GM21447 (cell line): ENCODE data around the gene DOCK1.

Experiments used
- ATAC-seq: cut with Tn5 transposase; IDR thresholded peaks from one replicate; pipeline ENCODE4 v1.9.1; 2021; ENCODE audit not compliant: unreplicated experiment

Gene DOCK1

GRCh38 chr10:127414024-127414423 is 508.8 kb downstream of the DOCK1 start:
- ATAC-seq, result no peak

DNA sequence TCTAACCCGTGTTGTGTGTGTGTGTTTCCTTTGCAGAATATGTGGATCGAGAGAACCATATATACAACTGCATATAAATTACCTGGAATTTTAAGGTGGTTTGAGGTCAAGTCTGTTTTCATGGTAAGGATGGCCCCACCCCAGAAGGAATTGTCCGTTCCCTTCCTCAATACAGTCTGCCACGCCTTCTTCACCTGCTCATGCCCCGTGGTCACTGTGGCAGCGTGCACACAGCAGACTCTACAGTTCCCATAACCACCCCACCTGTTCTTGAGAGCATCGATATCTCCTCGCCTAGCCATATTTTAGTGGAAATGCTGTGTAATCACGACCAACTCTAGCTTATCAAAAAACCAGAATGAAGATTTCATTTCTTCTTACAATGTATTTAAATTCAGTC is 509.9 kb downstream of the DOCK1 start:
- ATAC-seq, result no peak

DNA sequence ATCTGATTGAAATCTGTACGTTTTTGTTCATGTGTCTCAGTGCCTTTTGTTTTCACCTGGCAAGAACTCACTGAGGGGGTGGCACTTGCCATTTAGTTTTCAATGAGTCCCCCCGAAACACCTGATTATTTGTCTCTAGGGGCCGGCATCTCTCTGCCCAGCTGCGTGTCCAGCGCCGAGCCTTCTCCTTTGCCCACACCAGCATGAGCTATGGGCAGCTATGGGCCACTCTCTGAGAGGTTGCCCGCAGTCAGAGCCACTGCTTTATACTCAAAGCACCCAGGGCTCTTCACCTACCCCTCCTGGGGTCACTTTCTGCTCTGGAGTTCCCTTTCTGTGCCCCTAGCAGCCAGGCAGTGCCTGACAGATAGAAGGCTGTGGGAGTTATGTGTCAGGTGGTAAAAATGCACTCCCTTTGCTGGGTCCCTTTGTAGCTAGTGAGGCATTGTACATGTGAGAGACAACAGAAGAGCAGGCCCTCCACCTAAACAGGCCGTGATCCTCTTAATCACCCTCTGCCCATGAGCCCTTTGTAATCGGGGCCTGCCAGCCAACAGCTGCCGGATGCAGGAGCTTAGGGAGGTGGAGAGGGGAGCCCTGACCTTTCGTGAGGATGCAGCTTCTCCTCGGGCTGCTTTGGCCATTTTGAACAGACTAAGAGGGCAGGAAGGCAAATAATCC is 510.8 kb downstream of the DOCK1 start:
- no peak for ATAC-seq

DNA sequence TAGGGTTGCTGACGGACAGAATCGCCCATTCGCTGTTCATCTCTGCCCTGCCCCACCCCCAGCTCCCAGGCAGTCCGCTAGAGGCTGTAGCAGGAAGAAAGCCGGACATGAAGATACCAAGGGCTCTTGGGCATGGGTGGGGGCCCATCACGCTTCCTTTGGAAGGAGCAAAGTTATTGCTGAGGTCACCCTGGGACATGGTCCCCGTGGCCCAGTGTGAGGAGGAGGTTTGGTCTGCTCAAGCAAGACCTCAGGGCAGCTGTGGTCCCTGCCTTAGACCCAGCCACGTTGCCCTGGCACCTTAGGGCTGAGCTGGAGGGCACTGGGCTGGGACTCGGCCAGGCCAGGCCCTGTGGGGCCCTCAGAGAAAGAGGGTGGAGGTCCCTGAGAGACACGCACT is 511.8 kb downstream of the DOCK1 start:
- no peak for ATAC-seq

DNA sequence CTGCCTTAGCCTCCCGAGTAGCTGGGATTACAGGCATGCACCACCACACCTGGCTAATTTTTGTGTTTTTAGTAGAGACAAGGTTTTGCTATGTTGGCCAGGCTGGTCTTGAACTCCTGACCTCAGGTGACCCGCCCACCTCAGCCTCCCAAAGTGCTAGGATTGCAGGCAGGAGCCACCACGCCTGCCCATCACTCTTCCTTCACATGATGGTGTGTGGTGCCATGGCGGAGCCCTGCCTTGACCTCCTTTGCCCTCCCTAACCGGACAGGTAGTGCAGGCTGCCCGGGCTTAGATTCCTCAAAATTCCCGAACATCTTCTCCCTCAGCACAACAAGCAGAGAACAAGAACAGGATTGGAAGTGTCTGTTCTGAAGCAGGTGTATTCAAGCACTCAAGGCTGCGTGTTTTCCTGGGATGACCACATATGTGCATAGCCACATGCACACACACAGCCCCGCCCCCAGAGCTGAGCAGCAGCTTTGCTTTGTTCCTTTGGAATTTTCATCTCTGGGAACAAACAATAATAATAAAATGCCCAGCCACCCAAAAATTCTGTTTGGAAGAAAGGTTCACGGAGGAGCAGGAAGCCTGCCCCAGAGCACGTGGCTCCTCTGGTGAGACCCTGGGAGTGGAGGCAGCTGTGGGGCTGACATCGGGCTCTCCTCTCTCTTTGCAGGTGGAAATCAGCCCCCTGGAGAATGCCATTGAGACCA is 512.6 kb downstream of the DOCK1 start:
- ATAC-seq, result no peak

DNA sequence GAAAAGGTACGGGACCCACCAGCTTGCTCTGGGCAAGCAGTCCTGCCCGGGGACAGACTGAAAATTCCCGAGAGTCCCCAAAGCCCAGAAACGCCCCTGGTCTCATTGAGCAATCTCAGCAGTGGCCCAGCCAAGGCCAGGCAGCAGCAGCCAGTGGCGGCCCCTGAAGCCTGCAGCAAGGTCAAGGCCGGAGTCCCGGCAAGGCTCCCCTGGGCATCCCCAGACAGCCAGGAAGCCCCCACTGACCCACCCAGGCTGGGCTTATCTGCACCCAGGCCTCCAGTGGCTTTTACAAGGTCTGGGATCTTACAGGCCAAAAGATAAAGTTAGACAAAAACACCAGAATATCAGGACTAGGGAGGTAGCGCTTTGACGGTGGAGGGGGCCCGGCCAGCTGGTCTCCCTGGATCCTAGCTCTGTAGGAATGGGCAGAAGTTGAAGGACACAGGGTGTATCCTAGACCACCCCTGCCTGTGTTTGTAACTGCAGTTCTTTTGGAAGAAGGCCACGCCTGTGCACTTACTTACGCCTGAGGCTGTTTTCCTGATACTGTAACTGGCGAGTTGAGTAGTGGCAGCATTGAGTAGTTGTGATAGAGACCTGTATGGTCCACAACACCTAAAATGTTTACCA is 513.4 kb downstream of the DOCK1 start:
- ATAC-seq, result no peak

DNA sequence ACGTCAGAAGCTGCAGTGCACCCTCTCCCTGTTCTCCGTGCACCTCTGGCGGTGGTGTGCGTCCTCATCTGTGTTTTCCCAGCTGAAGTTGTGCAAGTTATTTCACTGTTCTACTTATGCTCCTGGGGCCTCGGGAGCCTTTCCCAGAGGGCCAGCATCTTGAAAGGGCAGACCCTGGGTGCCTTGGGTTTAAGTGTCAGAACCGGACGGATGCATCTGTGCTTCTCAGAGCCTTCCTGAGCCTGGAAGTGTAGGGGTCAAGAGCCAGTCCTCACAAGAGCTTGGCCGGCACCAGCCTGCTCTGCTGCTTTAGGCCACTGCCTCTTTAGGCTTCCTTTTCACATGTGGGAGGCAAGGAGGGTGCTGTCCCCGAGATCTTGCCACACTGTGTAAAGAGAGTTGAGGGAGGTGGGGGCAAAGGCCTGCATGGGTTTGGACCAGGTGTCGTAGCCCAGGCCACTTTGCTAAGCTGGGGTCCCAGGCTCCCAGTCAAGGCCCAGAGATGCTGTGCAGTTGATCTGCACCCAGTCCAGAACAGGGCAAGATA is 515.0 kb downstream of the DOCK1 start:
- no peak for ATAC-seq

GRCh38 chr10:127423218-127423915 is 518.1 kb downstream of the DOCK1 start:
- no peak for ATAC-seq

DNA sequence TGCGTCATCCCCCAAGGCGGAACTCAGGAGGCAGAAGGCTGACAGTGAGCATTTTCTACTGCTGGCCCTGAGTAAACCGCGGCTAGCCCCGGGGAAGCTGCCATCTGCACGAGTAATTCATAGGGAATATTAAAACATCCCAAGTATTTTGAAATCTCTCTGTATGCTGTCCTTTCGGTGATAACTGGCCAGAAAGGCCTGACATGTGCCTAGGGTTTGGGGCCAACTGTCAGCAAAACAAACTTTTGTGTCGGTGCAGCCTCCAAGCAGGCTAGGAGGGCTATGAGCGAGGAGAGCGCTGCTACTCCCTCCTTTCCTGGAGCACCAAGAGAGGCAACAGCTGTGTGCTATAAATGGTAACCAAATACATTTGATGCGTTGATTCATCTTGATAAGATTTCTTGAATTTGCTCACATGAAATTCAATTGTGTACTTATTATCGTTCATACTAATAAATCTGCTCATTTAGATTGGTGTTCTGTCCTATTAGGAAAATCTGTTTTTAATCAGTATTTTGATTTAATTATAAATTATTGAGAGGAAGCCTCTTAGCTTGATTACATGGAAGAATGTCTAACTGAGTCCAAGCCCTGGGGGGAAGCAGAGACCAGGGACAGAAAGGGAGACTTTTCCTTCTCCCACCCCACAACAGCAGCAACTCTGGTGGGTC is 519.5 kb downstream of the DOCK1 start:
- ATAC-seq, result no peak

GRCh38 chr10:127426746-127427145 is 521.5 kb downstream of the DOCK1 start:
- ATAC-seq, result no peak

DNA sequence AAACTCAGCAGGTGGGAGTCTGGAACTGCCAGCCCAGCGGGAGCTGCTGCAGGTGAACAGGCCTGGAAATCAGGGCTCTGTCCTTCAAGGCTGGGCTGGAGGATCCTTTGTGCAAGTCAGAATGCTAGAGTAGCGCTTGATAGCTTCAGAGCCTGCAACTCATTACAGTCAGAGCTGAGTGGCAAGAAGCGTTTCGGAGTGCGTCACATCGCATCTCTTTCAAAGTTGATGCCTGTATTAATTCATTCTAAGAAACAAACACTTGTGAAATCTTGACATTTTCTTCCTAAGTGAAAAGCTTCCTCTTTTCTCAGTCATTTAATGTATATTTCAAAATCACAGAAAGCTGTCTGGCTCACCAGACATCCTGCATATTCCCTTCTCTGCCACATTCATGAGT is 522.7 kb downstream of the DOCK1 start:
- no peak for ATAC-seq

- no peak for ATAC-seq
Measured at GRCh38 chr10:127428385-127428980, 523.3 kb downstream of the DOCK1 start.

GRCh38 chr10:127429601-127430312 is 524.5 kb downstream of the DOCK1 start:
- ATAC-seq, result no peak

DNA sequence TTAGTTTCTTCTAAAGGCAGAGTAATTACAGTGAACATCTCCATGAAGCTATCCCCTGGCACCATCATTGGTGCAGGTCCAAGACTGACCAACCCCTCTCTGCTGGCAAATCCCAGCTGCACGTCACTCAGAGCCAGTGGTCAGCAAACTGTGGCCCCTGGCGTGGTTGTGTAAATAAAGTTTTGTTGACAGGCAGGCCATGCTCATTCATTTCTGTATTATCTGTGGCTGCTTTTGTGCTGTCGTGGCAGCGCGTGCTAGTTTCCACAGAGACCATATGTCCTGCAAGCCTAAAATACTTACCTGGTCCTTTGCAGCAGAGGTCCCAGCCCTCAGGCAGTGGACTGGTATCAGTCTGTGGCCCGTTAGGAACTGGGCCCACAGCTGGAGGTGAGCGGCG is 526.3 kb downstream of the DOCK1 start:
- ATAC-seq, result no peak

DNA sequence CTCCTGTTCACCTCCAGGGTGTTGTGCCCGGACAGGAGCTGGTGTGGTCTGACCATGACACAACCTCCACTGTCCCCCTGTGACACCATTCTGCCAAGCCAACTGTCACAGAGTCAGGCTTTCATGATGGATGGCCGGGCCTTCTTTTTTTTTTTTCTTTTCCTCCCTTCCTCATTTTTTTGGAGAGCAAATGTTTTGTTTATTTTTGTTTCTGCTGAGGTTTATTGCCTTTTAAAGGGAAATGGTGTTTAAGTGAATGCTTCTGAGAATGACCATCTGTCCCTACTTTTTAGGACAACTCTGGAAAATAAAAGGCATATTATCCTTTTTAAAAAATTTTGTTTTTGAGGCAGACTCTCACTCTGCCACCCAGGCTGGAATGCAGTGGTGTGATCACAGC is 528.8 kb downstream of the DOCK1 start:
- ATAC-seq, result no peak

GRCh38 chr10:127435246-127435645 is 530.0 kb downstream of the DOCK1 start:
- no peak for ATAC-seq

DNA sequence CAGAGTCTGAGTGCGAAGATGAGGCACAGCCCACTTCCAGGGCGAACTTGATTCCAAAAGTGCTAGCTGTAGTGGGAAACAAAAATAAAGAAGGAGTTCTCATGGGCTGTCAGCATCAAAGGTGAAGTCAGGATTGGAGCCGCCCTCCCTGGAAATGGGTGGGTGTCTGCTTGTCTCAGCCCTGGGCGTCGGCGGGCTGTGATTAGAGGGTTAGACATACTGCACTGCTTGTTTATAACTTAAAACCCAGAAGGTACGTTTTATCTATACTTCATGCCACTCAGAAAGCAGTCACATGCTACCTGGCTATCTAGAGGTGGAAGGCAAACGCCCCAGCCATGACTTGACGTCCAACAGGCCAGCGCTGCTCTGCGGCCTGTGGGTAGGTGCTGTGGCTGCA is 535.1 kb downstream of the DOCK1 start:
- ATAC-seq, result no peak

DNA sequence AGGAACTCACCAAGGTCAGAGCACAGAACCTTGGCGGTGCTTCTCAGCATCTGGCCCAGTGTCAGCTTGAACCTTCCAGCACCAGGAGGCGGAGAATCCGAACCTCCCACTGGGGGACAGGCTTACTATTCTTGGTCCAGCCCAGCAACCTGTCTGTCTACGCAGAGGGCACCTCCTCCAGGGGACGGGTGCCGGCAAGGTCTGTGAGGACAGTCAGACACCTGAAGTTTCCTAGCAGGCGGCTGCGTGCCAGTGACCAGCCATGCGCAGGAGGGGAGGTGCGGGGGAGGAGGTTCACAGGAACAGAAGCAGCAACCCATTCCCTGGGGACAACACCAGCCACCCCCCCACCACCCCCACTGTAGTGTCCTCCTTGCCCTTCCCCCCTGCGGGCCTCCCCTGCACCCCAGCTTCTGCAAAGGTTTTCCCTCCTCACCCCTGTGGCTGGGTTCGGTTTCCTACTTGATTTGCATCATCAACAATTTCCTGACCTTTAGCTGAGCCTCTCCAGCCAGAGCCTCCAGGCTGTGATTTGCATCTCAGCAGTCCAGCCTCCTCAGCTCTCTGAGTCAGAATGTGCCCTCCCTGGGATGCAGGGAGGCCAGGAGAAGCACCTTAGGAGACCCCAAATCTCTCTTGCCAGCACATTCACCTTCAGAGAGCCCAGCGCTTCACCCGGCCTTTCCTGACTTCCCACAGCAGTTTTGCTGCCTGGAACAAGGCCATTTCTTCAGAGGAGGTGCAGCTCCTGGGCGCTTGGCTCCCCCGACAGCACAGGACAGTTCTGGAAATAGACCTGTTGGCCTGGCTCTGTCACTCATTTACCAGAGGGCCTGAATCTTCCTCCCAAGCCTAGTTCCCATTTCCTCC is 536.4 kb downstream of the DOCK1 start:
- no peak for ATAC-seq

- no peak for ATAC-seq
Measured at GRCh38 chr10:127442220-127442525, 536.9 kb downstream of the DOCK1 start.
